Colonic mucosa (tissue), 4 donors: ENCODE measurements around the gene KRTAP9-7. TPM values are rescaled to one million over a fixed set of nuclear protein-coding genes. Genes with fewer than 3 reads are reported as not detected.
"Not testable (repeated sequence)": the region's sequence is repeated elsewhere in the genome, so short reads cannot be mapped to it uniquely, and the experiment has no call there.

Experiments used
- DNase-seq: peaks from one replicate; pipeline ENCODE4 v3.0.0-alpha.2; 2020
- H3K27ac ChIP-seq: fragments of 200-600 bp; one replicate; pipeline ENCODE4 v1.8.0; 2021
- H3K27me3 ChIP-seq: fragments of 200-600 bp; one replicate; pipeline ENCODE4 v1.8.0; 2021
- H3K36me3 ChIP-seq: fragments of 200-600 bp; one replicate; pipeline ENCODE4 v1.8.0; 2021
- H3K4me1 ChIP-seq: fragments of 200-600 bp; one replicate; pipeline ENCODE4 v1.8.0; 2021; ENCODE audit warnings: mild to moderate bottlenecking
- H3K4me3 ChIP-seq: fragments of 200-600 bp; one replicate; pipeline ENCODE4 v1.8.0; 2021
- H3K9ac ChIP-seq, 2 donors: one replicate each; pipeline ENCODE4 v1.7.0; 2013; ENCODE audit warnings: control low read depth in 2 of 2, low read depth in 2 of 2, low read length in 2 of 2
- H3K9me3 ChIP-seq: fragments of 200-600 bp; one replicate; pipeline ENCODE4 v1.8.0; 2021
- intact Hi-C: fragments of 100-400 bp; cut with DNase I; formaldehyde crosslinking; loops from one replicate; pipeline ENCODE4 v1.14.1; 2022
- total RNA-seq, 2 donors: library from RNA; stranded (reverse); fragmentation: NEBNext Ultra II Directional in 1 of 2; extraction: Animal tissue kit (Norgen Biotek cat#: 25700) in 1 of 2; gene quantifications; one replicate each; pipeline ENCODE4 v1.2.1, GENCODE V29; 2021
- TF ChIP-seq, protein P1 (sequence below): fragments of 200-600 bp; IDR thresholded peaks from one replicate; pipeline ENCODE4 v1.8.0; 2022; ENCODE audit warnings: antibody characterized with exemption, mild to moderate bottlenecking
- donor health status: healthy.
- donor health status: DM: no; HTN: no; CAD: no.
- donor health status: DM: no; HTN: no; CAD: no.

Gene KRTAP9-7
- total RNA-seq, 2 donors from 2014 or later, result not detected

DNA sequence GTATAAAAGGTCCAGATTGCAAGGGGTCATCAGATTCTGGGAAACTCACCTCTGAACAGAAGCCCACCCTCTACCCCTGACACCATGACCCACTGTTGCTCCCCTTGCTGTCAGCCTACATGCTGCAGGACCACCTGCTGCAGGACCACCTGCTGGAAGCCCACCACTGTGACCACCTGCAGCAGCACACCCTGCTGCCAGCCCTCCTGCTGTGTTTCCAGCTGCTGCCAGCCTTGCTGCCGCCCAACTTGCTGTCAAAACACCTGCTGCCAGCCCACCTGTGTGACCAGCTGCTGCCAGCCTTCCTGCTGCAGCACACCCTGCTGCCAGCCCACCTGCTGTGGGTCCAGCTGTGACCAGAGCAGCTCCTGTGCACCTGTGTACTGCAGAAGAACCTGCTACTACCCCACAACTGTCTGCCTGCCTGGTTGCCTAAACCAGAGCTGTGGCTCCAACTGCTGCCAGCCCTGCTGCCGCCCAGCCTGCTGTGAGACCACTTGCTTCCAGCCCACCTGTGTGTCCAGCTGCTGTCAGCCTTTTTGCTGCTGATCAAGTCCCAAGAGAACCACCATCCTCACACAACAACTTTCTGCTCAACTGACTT is 25.8 kb upstream of the KRTAP9-7 start, which contains the start of gene KRTAP9-4:
Gene KRTAP9-4, plus strand, starts transcription at position 51 of the 604 bp plus-strand sequence. Its CDS starts 34 bp downstream, at position 85.
- H3K4me1 ChIP-seq, H3K9me3 ChIP-seq, H3K9ac ChIP-seq, H3K27me3 ChIP-seq, H3K4me3 ChIP-seq, H3K27ac ChIP-seq, H3K36me3 ChIP-seq, intact Hi-C loops, DNase-seq: not testable (repeated sequence)

DNA sequence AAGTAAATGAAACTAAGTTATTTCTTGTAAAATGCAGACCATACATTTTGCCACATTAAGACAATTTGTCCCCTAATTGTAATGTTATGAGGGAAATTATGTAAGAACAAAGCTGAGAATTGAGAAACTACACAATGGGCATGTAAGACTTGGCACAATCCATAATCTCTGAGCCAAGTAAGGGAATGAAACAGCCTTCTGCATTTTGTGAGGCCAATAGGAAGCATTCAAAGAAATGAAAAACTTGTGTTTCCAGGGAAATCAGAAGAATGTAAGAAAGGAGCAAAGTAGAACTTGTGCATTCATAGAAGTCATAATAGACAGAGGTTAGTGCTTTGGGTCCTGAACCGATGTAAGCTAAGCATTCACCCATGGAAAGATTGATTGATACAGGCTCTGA is 24.2 kb upstream of the KRTAP9-7 start:
- TF ChIP-seq, protein P1, sequence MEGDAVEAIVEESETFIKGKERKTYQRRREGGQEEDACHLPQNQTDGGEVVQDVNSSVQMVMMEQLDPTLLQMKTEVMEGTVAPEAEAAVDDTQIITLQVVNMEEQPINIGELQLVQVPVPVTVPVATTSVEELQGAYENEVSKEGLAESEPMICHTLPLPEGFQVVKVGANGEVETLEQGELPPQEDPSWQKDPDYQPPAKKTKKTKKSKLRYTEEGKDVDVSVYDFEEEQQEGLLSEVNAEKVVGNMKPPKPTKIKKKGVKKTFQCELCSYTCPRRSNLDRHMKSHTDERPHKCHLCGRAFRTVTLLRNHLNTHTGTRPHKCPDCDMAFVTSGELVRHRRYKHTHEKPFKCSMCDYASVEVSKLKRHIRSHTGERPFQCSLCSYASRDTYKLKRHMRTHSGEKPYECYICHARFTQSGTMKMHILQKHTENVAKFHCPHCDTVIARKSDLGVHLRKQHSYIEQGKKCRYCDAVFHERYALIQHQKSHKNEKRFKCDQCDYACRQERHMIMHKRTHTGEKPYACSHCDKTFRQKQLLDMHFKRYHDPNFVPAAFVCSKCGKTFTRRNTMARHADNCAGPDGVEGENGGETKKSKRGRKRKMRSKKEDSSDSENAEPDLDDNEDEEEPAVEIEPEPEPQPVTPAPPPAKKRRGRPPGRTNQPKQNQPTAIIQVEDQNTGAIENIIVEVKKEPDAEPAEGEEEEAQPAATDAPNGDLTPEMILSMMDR, result no peak
- intact Hi-C loops, result no loop called here
- no peaks in the 10 kb centered on the region for H3K27me3 ChIP-seq

DNA sequence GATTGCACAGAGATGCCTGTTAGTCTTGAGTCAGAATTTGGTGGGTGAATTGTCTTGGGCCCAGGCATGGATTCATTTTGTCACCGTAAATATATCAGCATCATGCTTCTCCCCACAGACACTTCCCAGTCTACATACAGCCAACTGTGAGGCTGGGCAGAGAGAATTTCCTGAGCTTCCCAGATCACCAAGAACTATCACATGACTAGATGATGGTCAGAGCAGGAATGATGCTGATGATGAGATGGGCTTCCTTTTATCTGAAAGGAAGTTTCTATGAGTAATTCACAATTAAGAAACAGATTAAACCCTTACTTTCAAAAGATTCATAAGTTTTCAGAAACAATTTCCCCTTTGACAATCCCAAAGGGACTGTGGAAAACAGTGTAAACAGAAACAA is 20.6 kb upstream of the KRTAP9-7 start:
- H3K27me3 ChIP-seq, result no peaks in the 10 kb centered on the region
- intact Hi-C loops, result no loop called here
- TF ChIP-seq, protein P1, result no peak
- H3K9me3 ChIP-seq, result no peaks in the 10 kb centered on the region
- no peak overlapping the region for H3K9ac ChIP-seq
- H3K36me3 ChIP-seq, result no peaks in the 10 kb centered on the region
- no peak overlapping the region for H3K4me3 ChIP-seq
- DNase-seq, result no peak
- no peaks in the 10 kb centered on the region for H3K4me1 ChIP-seq
- H3K27ac ChIP-seq, result no peak overlapping the region

More for the DNA sequence above, 24.2 kb upstream of the KRTAP9-7 start:
- Histone ChIP-seq H3K4me1 (no peaks in the 10 kb centered on the region), H3K27ac (no peak overlapping the region), H3K9me3 (no peaks in the 10 kb centered on the region), H3K4me3 (no peak overlapping the region), H3K9ac (no peak overlapping the region), H3K36me3 (no peaks in the 10 kb centered on the region)
- no peak for DNase-seq

DNA sequence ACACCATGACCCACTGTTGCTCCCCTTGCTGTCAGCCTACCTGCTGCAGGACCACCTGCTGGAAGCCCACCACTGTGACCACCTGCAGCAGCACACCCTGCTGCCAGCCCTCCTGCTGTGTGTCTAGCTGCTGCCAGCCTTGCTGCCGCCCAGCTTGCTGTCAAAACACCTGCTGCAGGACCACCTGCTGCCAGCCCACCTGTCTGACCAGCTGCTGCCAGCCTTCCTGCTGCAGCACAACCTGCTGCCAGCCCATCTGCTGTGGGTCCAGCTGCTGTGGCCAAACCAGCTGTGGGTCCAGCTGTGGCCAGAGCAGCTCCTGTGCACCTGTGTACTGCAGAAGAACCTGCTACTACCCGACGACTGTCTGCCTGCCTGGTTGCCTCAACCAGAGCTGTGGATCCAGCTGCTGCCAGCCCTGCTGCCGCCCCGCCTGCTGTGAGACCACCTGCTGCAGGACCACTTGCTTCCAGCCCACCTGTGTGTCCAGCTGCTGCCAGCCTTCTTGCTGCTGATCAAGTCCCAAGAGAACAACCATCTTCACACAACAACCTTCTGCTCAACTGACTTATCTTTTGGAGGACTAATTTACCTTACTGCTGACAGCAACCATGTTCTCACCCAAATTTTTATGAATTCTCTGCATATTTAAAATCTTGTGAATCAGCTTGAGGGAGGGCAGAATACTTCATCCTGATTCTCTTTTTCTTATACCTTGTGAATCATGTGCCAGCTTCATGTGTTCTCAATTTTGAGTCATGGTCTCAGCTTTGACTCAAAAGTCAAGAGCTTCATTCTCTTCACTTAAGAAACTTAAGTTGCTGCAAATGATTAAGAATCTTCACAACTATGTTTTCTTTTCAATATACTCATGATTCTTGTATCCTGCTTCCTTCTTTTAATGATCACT is 19.9 kb upstream of the KRTAP9-7 start, which contains the start of gene KRTAP9-9:
Gene KRTAP9-9, plus strand, starts transcription at position 4 of the 910 bp plus-strand sequence.
- H3K9ac ChIP-seq, H3K4me1 ChIP-seq, H3K4me3 ChIP-seq, H3K27ac ChIP-seq, H3K9me3 ChIP-seq, H3K27me3 ChIP-seq, DNase-seq, intact Hi-C loops, H3K36me3 ChIP-seq: not testable (repeated sequence)

DNA sequence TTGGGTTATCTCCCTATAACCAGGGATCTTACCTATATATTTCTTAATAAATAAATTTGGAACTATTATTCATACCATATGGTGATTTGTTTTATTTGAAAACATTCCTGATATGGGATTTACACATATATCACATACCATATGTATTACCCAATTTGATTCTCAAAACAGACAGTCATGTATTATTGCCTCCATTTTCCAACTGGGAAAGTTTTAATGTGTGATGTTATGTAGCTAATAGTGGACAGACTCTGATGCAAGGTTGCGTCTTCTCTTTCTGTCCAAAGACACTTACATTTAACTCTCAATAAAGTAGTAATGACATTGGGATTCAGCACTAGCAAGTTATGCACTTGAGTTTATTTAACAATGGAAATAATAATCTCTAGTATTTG is 19.2 kb upstream of the KRTAP9-7 start:
- Histone ChIP-seq H3K27me3 (no peaks in the 10 kb centered on the region), H3K4me1 (no peaks in the 10 kb centered on the region), H3K9ac (no peak overlapping the region), H3K27ac (no peak overlapping the region), H3K36me3 (no peaks in the 10 kb centered on the region), H3K9me3 (no peaks in the 10 kb centered on the region), H3K4me3 (no peak overlapping the region)
- DNase-seq, result no peak
- TF ChIP-seq, protein P1, result no peak
- intact Hi-C loops, result no loop called here

DNA sequence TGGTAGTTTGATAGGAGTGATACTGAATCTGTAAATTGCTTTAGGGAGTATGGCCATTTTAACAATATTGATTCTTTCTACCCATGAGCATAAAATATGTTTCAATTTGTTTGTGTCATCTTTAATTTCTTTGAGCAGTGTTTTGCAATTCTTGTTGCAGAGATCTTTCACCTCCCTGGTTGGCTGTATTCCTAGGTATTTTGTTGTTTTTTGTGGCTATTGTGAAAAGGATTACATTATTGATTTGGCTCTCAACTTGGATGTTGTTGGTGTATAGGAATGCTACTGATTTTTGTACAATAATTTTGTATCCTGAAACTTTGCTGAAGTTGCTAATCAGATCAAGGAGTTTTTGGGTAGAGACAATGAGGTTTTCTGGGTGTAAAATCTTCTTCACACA is 17.1 kb upstream of the KRTAP9-7 start:
- H3K9ac ChIP-seq, result no peak overlapping the region
- intact Hi-C loops, result no loop called here
- TF ChIP-seq, protein P1, result no peak

More for the DNA sequence above, 17.1 kb upstream of the KRTAP9-7 start:
- H3K9me3 ChIP-seq, result no peaks in the 10 kb centered on the region
- H3K4me1 ChIP-seq, result no peaks in the 10 kb centered on the region
- no peak overlapping the region for H3K27ac ChIP-seq
- DNase-seq, result no peak
- H3K4me3 ChIP-seq, result no peak overlapping the region
- H3K27me3 ChIP-seq, result no peaks in the 10 kb centered on the region
- no peaks in the 10 kb centered on the region for H3K36me3 ChIP-seq
